ENCODE results near the gene RAC2. TPM values are rescaled to one million over a fixed set of nuclear protein-coding genes. Genes with fewer than 3 reads are reported as not detected.

The RAC2 gene
- total RNA-seq, 1 experiment from 2014 or later: 90.5 TPM

DNA sequence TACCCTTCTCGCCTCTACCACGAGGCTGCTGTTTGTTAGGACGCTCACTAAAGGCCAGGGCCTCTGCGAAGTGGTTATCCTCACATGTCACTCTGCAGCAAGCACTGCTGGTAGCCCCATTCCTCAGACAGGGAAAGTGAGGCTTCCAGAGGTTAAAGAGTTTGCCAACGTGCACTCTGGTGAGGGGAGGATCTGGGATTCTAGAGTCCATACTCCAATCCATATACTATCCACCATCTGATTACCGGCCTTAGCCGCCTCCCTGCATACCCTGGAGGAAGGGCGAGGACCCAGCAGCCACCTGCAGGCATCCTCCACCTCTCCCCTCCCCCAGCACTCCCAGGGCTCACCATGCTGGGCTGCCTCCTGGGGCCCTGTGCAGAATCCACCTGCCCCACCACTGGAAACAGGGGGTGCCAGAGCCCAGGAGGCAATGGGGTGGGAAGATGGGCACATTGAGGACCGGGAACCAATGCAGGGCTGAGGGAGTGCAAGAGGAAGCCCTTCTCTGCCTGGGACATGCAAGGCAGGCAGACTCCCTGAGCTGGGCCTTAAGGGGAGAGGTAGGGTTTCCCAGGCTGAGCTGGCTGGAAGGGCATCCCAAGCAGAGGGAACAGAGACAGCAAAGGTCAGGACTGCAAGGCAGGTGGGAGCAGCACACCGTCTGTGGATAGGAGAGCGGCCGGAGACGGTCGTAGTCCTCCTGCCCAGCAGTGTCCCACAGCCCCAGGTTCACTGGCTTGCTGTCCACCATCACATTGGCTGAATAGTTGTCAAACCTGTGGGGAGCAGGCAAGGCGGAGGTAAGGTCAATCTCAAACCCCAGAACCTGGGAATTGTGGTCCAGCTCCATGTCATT is 11.7 kb downstream of the RAC2 start:
- Histone ChIP-seq H3K27me3 (ENCODE audit: insufficient read depth, low read depth) (no peaks in the 10 kb centered on the region), H3K27ac (no peak overlapping the region), H2AFZ (no peak overlapping the region), H3K4me3 (no peak overlapping the region), H4K20me1 (ENCODE audit: insufficient read depth) (0 out of 2 replicates have a peak, but pooled peaks cover 4% of the 10 kb centered on the region), H3K4me2 (no peak overlapping the region), H3K79me2 (ENCODE audit: low read depth) (no peaks in the 10 kb centered on the region), H3K9me3 (ENCODE audit: insufficient read depth, low read depth) (no peaks in the 10 kb centered on the region), H3F3A (ENCODE audit: insufficient read depth, low read depth) (peaks cover 34% of the 10 kb centered on the region), H3K4me1 (replicated peaks; ENCODE audit: insufficient read depth) (peaks cover 33% of the 10 kb centered on the region), H3K36me3 (ENCODE audit: low read depth) (no peaks in the 10 kb centered on the region), H3K9me2 (ENCODE audit: insufficient read depth) (no peaks in the 10 kb centered on the region)
- intact Hi-C loops (cut with micrococcal nuclease; ENCODE audit: unreplicated experiment): no loop called here
- DNase-seq: no peak
- CTCF ChIA-PET: interaction anchor here (0.6 kb wide), 1 partner anchor 159 kb away, joined by 3 read pairs; no protein-coding TSS in a partner anchor
- BruUV-seq (replicated peaks): no TSS peak
- POLR2A ChIA-PET (ENCODE audit: unreplicated experiment): no interaction called here
- TF ChIP-seq EZH2 (IDR thresholded peaks at IDR 0.05; ENCODE audit: low read depth) (no peak), CTCF (conservative IDR thresholded peaks at IDR 0.05) (no peak)

DNA sequence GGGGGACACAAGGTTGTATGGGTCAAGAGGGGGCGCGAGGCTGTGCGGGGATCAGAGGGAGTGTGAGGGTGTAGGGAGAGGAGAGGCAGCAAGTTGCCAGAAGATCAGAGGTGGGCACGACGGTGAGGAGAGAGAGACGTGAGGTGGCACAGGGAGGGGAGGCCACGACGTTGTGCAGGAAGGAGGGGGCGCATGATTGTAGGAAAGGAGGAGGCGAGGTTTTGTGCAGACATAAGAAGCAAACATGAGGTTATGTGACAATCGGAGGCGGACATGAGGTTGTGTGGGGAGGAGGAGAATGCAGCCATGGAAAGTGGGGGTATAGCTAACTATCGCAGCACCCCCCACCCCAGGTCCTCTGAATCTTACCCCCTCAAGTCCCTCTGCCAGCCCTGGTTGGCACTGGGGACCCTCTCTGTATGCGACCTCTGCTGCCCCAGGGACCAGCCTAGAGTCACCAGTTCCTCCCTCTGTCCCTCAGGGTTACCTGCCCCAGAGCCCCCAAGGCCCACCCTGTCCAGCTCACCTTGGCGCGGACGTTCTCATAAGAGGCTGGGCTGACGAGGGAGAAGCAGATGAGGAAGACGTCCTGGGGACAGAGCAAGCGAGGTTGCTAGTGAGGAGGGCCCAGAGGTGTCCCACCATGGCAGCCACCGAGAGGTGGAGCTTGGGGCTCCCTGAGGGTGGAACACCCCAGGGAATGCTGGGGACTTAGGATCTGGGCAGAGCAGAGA is 12.5 kb downstream of the RAC2 start:
- BruUV-seq (replicated peaks): no TSS peak
- intact Hi-C loops (cut with micrococcal nuclease; ENCODE audit: unreplicated experiment): loop anchor here (2.0 kb wide), 1 partner anchor 23 kb away; no protein-coding TSS in a partner anchor
- Histone ChIP-seq H3K9me3 (ENCODE audit: insufficient read depth, low read depth) (no peaks in the 10 kb centered on the region), H3K27ac (no peak overlapping the region), H3F3A (ENCODE audit: insufficient read depth, low read depth) (peaks cover 34% of the 10 kb centered on the region), H4K20me1 (ENCODE audit: insufficient read depth) (0 out of 2 replicates have a peak, but pooled peaks cover 4% of the 10 kb centered on the region), H3K27me3 (ENCODE audit: insufficient read depth, low read depth) (no peaks in the 10 kb centered on the region), H3K4me1 (replicated peaks; ENCODE audit: insufficient read depth) (peaks cover 33% of the 10 kb centered on the region), H3K4me3 (no peak overlapping the region), H3K36me3 (ENCODE audit: low read depth) (no peaks in the 10 kb centered on the region), H3K79me2 (ENCODE audit: low read depth) (no peaks in the 10 kb centered on the region), H2AFZ (no peak overlapping the region), H3K4me2 (no peak overlapping the region), H3K9me2 (ENCODE audit: insufficient read depth) (no peaks in the 10 kb centered on the region)
- TF ChIP-seq CTCF (conservative IDR thresholded peaks at IDR 0.05) (no peak), EZH2 (IDR thresholded peaks at IDR 0.05; ENCODE audit: low read depth) (no peak)
- ChIA-PET POLR2A (ENCODE audit: unreplicated experiment) (no interaction called here), CTCF (no interaction called here)
- DNase-seq: no peak

DNA sequence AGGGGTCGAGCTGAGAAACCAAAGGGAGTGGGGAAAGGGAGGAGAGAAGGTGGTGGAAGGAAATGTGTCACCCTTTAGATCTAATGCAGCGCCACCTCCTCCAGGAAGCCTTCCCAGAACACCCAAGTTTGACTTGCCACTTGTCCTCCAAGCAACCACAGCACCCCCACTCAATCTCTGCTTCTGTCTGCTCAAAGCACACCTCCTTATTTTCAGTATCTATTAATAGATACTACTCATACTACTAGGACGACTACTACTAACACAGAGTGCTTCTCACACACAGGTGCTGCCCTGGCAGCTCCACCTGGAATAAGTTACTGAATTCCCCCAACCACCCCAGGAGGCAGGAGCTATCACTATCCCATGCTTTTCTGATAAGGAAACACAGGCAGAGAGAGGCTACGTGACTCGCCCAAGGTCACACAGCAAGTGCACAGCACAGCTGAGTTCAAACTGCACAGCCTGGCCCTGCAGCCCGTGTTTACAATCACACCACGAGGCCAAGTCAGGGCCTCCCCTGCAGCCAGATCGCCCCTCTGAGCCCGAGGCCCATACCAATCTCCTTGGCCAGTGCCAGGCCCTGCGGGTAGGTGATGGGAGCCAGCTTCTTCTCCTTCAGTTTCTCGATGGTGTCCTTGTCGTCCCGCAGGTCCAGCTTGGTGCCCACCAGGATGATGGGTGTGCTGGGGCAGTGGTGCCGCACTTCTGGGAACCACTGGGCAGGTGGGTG is 13.2 kb downstream of the RAC2 start:
- Histone ChIP-seq H3K27me3 (ENCODE audit: insufficient read depth, low read depth) (no peaks in the 10 kb centered on the region), H3K4me3 (no peak overlapping the region), H3K79me2 (ENCODE audit: low read depth) (no peaks in the 10 kb centered on the region), H3F3A (ENCODE audit: insufficient read depth, low read depth) (peaks cover 42% of the 10 kb centered on the region), H3K9me3 (ENCODE audit: insufficient read depth, low read depth) (no peaks in the 10 kb centered on the region), H4K20me1 (ENCODE audit: insufficient read depth) (0 out of 2 replicates have a peak, but pooled peaks cover 4% of the 10 kb centered on the region), H2AFZ (no peak overlapping the region), H3K36me3 (ENCODE audit: low read depth) (no peaks in the 10 kb centered on the region), H3K9me2 (ENCODE audit: insufficient read depth) (no peaks in the 10 kb centered on the region), H3K4me2 (peak overlapping the region; percentile 19; the same call in 1 of the 2 replicates), H3K4me1 (replicated peaks; ENCODE audit: insufficient read depth) (peaks cover 33% of the 10 kb centered on the region), H3K27ac (peak overlapping the region; percentile 35; the same call in 1 of the 2 replicates)
- BruUV-seq (replicated peaks): no TSS peak
- ChIA-PET POLR2A (ENCODE audit: unreplicated experiment) (no interaction called here), CTCF (no interaction called here)
- TF ChIP-seq EZH2 (IDR thresholded peaks at IDR 0.05; ENCODE audit: low read depth) (no peak), CTCF (conservative IDR thresholded peaks at IDR 0.05) (no peak)
- DNase-seq: no peak
- intact Hi-C loops (cut with micrococcal nuclease; ENCODE audit: unreplicated experiment): loop anchor here (2.0 kb wide), 1 partner anchor 24 kb away; no protein-coding TSS in a partner anchor
